ENCODE measurements around the gene SPOPL. TPM values are rescaled to one million over a fixed set of nuclear protein-coding genes. Genes with fewer than 3 reads are reported as not detected.

SPOPL gene
- polyA plus RNA-seq, 3 donors: 22.6 to 29.4 (median 27.2) TPM

DNA sequence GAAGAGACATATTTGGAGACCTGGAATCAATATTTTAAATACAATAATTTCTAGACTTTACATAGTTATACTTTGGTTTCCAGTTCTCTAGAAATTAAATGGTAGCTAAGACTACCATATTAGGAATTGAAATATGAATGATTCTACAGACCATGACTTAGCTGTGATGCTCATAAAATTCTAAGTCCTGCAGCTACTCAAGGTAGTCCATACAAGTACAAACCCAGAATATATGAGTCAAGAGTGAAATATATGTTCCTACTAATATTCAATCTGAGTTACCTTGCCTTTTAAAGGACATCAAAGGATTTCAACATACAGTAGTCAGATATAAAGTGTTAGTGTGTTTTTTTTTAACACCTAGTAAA, 10.1 kb upstream of the SPOPL start:
- no peak for DNase-seq

DNA sequence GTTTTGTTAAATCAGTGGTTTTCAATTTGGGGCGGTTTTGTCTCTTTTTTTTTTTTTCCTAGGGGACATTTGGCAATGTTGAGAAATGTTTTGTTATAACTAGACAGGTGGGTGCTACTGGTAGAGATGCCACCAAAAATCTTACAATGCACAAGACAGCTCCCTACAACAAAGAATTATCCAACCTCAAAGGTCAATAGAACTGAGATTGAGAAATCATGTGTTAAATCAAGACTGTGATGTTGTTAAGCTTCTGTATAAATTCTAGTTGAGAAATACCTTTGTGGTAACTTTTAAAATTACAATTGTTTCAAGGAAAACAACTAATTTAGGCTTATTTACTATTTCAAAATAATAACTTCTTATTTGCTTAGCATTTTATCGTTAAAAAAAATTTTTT, 9.4 kb upstream of the SPOPL start:
- no peak for DNase-seq

DNA sequence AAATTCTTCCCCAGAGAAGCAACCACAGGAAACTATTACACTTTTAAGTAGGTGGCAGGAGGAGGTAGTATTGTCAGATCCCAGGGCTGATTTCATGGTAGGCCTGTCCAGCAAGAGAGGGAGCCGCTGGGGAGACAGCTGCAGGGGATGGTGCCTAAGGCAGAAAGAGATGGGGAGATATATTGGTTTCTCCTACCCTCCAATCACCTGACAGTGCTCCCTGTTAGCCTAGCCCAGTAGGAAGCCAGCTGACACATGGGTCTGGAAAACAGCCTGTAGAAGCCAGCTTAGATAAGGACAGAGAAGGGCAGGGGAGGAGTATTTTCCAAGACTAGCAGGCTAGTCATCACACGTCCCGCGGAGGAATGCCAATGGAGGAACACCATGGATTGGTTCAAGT, 8.2 kb upstream of the SPOPL start:
- DNase-seq: no peak

DNA sequence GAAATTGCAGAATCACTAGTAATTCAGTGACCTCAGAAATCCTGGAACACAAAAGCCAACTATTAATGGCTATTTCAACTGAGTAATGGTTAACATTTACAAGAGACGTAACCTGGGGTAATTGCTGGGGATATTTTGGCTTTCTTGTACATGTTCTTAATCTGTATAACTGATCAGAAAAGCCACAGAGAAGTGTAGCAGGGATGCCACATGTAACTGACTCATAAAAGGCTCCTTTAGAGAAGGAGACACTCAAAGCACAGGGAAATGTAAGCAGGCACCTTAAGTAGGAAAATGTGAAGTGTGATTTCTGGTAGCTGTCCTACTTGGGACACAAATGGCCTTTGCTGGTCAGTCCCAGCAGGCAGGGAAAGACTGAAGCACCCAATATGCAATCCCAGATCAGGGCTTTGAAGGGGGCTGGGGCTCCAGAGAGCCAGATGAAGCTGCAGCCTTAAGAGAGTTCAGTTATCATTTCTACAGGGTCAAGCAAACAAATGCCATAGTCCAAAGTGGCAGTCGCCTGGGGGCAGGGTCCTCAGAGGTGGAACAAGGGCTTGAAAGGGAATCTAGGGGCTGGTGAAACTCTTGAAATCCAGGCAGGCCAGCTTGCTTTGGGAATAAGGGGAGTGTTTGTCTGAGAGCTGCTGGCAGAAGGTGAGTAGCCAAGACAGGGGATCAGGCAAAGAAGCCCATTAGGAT, 7.2 kb upstream of the SPOPL start:
- no peak for DNase-seq

DNA sequence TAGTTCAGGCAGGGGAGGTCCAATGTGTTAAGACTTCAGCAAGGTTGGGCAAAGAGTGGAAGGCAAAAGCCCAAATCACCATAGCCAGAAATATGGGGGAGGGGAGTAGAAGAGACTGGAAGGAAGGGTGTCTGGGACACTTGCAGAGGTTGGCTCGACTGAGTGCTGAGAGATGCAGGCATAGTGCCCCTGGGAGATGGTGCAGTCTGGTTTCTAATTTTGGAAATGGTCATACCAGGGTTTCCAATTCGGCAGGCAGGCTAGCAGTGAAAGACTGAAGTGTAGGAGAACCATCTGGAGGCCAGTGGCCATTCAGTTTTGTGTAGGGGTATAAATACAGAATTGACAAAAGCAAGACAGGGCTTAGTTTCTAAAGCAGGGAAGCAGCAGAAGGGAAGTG, 6.2 kb upstream of the SPOPL start:
- DNase-seq: no peak

DNA sequence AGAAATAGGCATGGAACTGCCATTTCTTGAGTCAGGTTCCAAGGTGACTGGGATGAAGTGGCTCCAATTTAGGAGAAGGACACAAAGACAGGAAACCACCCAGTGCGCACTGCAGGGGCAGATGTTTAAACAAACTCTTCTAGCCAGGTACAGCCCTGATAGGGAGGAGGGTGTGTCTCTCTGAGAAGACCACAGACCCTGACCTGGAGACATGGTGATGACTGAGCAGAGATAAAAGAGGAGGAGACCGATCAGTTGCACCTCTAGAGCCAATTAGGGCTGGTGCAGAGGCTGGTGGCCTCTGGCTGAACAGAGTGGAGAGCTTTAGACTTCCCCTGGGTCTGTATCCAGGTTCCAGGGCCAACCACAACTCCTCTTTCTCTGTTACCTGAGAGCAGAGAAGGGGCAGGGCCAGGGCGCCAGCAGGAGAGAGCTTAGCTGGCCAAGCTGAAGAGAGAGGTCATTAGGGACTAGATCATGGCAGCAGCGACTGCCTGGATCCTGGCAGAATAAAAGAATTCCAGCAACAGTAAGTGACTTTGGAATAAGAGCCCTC, 5.4 kb upstream of the SPOPL start:
- DNase-seq: no peak

DNA sequence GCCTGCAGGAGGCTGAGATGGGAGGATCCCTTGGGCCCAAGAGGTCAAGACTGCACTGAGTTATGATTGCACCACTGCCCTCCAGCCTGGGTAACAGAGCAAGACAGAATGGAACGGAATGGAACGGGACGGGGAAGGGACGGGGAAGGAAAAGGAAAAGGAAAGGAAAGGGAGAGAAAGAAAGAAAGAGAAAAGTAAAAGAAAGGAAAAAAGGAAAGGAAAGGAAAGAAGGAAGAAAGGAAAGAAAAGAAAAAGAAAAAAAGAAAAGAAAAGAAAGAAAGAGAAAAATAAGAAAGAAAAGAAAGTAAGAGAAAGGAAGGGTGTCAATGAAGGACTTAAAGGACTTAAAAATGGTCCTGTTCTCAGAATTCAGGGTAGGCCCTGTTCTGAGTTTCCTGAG, 4.3 kb upstream of the SPOPL start:
- no peak for DNase-seq

DNA sequence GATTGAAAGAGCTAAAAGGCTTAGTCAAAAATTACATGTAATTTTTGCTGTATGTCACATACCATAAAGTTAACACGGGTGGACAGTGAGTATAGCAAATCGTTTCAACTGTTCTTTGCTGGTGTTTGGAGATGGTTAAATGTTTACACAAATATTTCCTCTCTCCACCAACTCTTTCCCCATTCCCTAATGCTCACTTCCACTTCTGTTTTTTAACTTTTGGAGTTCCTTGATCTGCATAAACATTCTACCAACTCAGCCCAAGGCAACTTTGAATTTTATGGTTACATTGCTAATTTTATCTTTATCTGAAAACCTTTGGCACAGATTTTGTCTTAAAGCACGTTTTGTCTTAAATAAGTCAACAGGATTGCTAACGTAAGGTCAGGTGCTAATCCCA, 1.9 kb upstream of the SPOPL start:
- DNase-seq: no peak

DNA sequence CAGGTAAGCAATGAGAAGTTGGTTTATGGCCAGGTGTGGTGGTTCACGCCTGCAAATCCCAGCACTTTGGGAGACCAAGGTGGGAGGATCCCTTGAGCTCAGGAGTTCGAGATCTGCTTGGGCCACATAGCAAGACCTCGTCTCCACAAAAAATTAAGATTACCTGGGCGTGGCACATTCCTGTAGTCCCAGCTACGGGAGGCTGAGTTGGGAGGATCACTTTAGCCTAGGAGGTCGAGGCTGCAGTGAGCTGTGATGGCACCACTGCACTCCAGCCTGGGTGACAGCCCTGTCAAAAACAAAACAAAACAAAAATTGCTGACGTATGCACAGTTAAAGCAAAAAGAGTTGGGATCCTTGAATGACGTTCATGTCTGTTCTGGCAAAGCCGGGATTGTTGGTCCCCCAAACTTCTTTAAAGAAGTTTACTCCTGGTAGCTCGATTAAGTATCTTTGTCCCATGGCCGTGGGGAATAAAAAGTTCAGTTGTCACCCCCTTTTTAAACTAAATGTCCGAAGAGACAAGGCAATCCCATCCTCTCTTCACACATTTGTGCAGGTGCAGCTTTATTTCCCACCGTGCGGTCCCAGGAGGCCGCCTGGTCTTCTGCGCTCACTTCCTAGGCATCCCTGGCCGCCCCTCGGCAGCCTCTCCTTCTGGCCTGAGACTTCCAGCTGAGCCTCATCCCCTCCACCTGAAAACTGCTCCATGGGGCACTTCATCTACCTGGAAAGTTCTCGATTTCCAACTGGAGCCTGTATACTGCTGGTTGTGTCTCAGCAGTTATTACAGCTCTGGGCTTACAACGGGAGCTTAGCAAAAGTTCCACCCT, 762 bp upstream of the SPOPL start:
- no peak for DNase-seq

DNA sequence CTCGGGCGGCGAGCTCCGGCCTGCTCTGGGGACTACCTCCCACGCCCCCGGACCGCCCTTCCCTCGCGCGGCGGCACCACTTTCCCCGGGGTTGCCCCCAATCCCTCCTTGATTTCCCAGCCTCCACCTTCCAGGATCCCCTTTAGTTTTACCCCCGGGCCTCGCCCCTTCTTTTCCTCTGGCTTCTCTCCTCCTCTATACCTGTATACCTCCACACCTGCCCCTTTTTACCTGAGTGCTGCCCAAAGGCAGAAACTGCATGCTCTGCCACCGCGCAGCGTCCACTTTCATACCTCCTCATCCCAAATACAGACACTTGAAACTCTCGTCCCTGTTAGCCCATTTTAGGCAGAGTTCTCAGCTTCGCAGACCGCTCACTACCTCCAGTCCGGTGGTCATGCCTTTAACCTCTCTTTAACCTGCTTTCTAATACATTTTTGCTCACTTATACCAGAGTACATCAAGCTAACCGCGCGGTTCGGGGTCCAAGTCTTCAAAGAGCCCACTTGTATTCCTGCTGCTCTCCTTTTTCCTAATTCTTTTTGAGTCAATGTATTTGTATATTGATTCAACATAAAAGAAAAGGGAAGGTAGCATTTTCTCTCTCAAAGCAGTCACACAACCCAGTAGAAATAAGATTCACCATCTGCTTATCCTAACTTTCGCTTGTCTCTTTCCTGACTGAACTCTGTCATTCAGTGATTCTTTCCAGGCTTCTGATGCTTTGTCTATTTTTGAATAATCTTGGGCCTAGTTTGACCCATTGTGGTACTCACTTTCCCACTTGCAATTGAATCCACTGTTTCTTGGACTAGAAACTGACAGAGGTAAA, 901 bp downstream of the SPOPL start:
- DNase-seq: no peak

DNA sequence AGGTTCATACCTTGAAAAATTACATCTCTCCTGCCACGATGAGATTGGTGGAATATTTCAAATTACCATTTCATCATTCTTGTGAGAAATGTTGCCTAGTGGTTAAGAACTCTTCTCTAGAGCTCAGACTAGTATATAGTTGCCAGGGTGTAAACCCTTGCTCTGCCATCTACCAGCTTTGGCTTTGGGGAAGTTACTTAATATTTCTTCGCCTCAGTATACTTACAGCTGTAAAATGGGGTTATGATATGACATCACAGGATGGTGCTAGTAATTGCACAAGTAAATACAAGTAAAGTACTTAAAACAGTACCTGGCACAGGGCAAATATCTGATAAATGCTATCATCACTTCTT, 1.5 kb downstream of the SPOPL start:
- no peak for DNase-seq

DNA sequence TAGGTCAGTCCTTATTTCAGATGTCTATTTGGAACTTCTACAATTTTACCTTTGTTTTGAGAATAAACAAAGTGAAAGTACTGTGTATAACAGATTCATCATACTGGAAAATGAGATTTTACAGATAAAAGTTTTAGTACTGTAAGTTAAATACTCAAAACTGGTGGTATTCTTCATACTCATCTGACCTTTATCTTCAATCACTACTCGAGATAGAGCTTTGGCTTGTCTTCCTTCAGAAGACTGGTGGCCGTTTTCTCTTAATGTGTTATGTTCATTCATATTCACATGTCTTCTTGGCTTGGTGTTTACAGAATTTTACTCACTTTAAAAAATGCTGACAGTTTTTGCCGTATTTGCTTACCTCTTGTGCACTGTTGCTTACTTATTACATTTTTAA, 2.1 kb downstream of the SPOPL start:
- no peak for DNase-seq

DNA sequence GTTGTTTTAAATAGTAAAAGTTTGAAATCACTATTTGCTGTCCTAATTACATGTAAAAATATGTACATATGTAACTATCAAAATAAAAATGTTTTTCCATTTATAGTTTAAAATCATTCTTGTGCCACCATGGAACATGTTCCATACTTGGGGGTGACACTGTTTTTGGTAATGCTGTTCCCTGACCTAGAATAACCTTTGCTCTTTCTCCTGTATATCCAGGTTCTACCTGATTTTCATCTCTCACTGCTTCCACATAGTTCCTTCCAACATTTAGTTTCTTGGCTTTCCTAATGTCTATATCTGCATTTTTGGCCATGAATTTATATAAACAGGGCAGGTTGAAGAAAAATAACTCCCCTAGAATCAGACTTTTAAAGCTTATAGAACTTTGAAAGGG, 2.5 kb downstream of the SPOPL start:
- DNase-seq: no peak

DNA sequence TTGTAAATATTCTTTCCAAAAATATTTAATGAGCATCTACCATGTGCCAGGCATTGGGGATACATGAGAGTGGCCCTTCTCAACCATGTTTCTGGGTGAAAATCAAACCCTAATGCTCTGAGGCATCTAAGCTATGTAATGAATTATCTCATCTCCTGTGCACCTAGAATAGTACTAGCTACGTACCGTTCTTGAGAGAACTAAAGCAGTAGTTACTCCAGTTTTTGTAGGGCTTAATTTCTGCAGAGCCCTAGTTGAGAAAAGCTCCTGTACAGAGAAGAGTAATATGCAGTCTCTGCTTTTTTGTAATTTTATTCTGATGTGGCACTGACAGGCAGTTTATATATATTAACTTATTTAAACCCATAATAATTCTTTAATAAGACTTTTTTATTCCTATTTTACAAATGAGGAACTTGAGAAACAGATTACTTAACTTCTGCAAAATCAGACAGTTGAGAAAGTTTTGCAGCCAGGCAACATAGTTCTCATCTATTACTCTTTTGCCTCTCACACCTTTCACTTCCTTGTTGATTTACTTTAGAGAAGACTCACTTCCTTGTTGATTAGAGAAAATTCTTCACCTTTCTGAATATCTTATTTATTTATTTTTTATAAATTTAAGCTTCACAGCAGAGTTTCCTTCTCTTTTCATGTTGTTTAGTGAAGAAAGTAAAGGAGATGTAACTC, 3.1 kb downstream of the SPOPL start:
- no peak for DNase-seq

DNA sequence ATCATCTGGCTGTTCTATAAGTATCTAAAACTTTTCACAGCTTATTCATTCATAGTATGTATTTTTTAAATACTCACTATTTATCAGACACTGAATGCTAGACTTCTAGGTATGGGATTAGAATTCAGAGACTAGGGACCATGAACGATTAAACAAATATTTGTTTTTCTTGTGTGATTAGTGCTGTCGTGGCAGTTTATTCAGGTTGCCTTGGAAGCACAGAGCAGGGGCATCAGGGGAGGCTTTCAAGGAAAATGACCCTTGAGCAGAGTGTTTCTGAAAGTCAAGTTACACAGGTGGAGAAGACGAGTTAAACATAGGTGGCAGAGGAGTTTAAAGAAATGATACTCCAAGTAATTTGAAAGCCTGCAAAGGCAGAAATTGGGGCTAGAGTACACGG, 5.7 kb downstream of the SPOPL start:
- no peak for DNase-seq

DNA sequence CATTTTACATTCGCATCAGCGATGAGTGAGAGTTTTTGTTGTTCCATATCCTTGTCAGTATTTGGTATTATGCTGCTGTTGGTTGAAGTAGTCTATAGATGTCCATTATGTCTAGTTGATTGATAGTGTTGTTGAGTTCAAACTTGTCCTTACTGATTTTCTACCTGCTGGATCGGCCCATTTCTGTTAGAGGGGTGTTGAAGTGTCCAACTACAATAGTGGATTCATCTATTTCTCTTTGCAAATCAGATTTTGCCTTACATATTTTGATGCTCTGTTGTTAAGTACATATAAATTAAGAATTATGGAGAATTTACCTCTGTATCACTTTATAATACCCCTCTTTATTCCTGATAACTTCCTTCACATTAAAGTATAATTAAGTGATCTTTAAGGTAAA, 8.7 kb downstream of the SPOPL start:
- no peak for DNase-seq

DNA sequence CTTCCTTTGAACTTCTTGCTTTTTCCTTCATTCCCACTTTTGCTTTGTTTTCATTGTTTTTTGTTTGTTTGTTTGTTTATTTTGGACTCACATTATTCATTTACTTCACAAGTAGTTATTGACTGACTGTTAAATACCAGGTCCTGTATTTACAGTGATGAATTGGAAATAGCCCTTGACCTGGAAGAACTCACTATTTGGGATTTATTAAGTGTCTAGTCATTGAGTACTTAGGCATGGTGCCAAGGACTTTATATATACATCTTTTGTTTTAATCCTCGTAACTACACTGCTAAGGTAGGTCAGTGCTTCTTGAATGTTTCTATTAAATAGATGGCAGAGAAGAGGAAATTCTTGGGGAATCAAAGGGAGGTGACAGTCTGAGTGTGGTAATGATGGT, 11.1 kb downstream of the SPOPL start:
- DNase-seq: no peak

DNA sequence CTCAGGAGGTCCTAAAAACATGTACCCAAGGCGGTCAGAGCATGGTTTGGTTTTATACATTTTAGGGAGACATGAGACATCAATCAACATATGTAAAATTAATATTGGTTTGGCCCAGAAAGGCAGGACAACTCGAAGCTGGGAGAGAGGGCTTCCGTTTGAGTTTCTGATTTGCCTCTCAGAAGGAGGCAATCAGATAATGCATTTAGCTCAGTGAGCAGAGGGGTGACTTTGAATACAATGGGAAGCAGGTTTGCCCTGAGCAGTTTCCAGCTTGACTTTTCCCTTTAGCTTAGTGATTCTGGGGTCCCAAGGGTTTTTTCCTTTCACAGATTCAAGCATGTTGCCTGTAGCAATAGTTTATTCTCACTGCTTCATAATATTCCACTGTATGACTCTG, 12.6 kb downstream of the SPOPL start:
- DNase-seq: no peak

DNA sequence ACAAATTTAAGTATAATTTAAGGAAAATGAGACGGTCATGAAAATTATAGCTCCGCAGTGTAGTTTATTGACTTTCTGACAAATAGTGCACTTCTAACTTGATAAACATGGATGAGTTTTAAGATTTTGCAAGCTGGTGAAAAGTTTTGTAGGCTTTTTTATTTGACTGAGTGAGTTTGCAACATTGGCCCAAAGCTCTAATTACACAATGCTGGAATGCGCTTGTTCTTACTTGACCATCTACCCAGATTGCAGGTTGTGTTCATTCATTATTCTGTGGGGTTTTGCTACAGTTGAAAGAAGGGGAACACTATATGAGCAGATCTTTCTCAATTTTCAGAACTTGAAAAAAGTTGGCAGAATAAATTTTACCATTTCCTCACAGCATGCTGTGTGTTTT, 13.5 kb downstream of the SPOPL start:
- no peak for DNase-seq

DNA sequence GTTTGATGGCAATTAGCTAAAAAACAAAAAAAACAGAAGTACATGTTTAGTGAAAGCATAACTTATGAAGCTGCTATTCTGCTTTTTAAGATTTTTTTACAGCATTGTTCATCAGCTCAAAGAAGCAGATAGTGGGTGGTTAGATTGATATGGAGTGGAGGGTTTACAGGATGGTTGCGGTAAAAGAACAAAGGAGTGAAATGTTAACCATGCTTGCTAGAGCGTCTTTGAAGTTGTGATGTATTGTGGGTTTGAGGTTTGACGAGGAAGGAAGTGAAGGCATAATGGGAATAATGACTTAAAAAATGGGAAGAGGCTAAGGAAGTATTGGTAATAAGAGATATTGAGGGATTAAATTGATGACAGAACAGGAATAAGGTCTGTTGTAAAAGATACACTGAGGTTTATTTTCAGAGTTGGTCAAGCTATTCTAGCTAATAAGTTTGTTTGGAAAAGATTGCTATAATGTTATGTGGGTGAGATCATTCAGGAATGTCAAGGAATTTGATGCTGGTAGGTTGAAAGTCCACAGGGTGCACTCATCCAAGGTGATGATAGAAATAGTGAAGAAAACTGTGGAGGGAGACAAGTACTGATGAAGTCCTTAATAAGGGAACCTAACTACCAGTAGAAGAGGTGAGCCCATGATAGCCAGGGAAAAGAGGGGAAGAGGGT, 14.6 kb downstream of the SPOPL start:
- DNase-seq: peak; percentile 7

DNA sequence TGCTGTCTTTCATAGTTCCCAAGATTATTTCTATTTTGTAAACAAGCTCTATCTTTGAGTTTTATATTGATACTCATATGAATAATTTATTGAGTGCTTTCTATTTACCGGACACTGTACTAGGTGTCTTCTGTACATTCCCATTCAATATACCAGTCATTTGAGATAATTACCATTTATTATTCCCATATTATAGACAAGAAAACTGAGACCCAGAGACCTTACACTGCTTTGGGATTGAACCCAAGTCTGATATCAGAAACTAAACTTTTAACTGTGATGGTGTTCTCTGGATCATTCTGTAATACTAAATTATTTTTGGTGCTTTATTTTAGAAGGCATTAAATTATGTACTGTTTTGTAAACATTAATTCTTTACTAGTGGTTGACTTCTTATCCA, 17.3 kb downstream of the SPOPL start:
- no peak for DNase-seq
